GM10266 (cell line): ENCODE data around the gene B4GALT3.
A peak's percentile ranks its signal among the peaks of the same experiment; 100 is the strongest.

Experiments used
- DNase-seq: peaks from one replicate; pipeline ENCODE4 v3.0.0; 2012; ENCODE audit errors: extremely low spot score
- TF ChIP-seq, protein P1 (sequence below): IDR thresholded peaks from 2 replicates; pipeline ENCODE4 v1.5.1; 2012; ENCODE audit warnings: mild to moderate bottlenecking, low read depth; ENCODE audit not compliant: control insufficient read depth, insufficient read depth; ENCODE audit errors: missing control alignments

The B4GALT3 gene

GRCh38 chr1:161190962-161191521, 13.7 kb upstream of the B4GALT3 start:
- TF ChIP-seq, protein P1, sequence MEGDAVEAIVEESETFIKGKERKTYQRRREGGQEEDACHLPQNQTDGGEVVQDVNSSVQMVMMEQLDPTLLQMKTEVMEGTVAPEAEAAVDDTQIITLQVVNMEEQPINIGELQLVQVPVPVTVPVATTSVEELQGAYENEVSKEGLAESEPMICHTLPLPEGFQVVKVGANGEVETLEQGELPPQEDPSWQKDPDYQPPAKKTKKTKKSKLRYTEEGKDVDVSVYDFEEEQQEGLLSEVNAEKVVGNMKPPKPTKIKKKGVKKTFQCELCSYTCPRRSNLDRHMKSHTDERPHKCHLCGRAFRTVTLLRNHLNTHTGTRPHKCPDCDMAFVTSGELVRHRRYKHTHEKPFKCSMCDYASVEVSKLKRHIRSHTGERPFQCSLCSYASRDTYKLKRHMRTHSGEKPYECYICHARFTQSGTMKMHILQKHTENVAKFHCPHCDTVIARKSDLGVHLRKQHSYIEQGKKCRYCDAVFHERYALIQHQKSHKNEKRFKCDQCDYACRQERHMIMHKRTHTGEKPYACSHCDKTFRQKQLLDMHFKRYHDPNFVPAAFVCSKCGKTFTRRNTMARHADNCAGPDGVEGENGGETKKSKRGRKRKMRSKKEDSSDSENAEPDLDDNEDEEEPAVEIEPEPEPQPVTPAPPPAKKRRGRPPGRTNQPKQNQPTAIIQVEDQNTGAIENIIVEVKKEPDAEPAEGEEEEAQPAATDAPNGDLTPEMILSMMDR, result no peak
- DNase-seq, result no peak

DNA sequence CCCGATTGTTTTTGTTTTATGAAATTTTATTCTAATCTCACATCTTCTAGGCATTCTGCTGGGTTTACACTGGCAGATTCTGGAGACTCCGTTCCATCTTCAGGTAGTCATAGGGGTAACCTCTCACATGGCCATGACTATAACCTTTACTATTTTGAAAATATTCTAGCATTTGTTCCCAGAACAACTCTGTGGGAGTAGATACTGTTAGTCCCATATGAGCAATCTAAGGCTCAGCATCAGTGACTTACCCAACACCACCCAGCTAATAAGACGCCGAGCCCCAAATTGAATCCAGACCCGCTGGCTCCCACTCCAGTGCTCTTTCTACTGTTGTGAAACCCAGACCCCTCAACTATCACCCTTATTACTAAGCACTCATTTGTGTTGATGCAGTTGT, 11.7 kb upstream of the B4GALT3 start:
- no peak for DNase-seq
- TF ChIP-seq, protein P1, result no peak

DNA sequence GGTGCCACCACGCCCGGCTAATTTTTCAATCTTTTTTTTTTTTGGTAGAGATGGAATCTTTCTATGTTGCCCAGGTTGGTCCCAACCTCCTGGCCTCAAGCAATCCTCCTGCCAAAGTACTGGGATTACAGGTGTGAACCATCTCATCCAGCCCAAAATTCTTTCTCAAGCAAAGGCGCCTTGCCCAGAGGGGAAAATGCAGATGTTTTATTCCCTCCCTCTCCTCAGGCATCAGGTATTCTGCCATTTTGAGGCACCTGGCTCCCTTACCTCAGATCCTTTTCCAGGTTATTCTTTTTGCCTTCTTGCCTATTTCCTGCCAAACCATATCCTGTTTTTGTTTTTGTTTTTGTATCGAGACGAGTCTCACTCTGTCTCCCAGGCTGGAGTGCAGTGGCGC, 11.1 kb upstream of the B4GALT3 start:
- DNase-seq, result no peak
- TF ChIP-seq, protein P1, result no peak

- TF ChIP-seq, protein P1, result no peak
- no peak for DNase-seq
Observed at GRCh38 chr1:161187311-161187710, 10.0 kb upstream of the B4GALT3 start.

- TF ChIP-seq, protein P1, result no peak
- no peak for DNase-seq
Observed at GRCh38 chr1:161185732-161186311, 8.5 kb upstream of the B4GALT3 start.

GRCh38 chr1:161185282-161185682, 8.0 kb upstream of the B4GALT3 start:
- peak; percentile 90 for DNase-seq
- TF ChIP-seq, protein P1, result no peak

- TF ChIP-seq, protein P1, result no peak
- DNase-seq, result peak; percentile 54
Observed at GRCh38 chr1:161182214-161182613, 4.9 kb upstream of the B4GALT3 start.
